ENCODE results near the gene WSB1. TPM values are rescaled to one million over a fixed set of nuclear protein-coding genes. Genes with fewer than 3 reads are reported as not detected.
"Not testable (repeated sequence)": the region's sequence is repeated elsewhere in the genome, so short reads cannot be mapped to it uniquely, and the experiment has no call there.

Gene WSB1
- 37.5 TPM for total RNA-seq

GRCh38 chr17:27293898-27294688, at the start of gene WSB1:
Gene WSB1 (plus strand): TSS chr17:27294114. CDS start chr17:27294396, 282 bp downstream.
- DNase-seq (ENCODE audit: low spot score): peak; percentile 93
- ATAC-seq: peak; percentile 91

GRCh38 chr17:27244491-27245223, 49.3 kb upstream of the WSB1 start:
- ATAC-seq (peak; percentile 75), DNase-seq (ENCODE audit: low spot score) (peak; percentile 73)

- ATAC-seq: peak; percentile 81
- DNase-seq (ENCODE audit: low spot score): peak; percentile 77
Observed at GRCh38 chr17:27245230-27245696, 48.7 kb upstream of the WSB1 start.

- ATAC-seq (no peak), DNase-seq (ENCODE audit: low spot score) (no peak)
Observed at GRCh38 chr17:27246537-27246936, 47.4 kb upstream of the WSB1 start.

GRCh38 chr17:27247071-27247957, 46.6 kb upstream of the WSB1 start:
- DNase-seq (ENCODE audit: low spot score) (peak; percentile 93), ATAC-seq (peak; percentile 81)

- DNase-seq (ENCODE audit: low spot score): no peak
- no peak for ATAC-seq
Observed at GRCh38 chr17:27247958-27248342, 46.0 kb upstream of the WSB1 start.

GRCh38 chr17:27250791-27251190, 43.1 kb upstream of the WSB1 start:
- not testable (repeated sequence) for ATAC-seq; DNase-seq (ENCODE audit: low spot score)

- not testable (repeated sequence) for DNase-seq (ENCODE audit: low spot score); ATAC-seq
Observed at GRCh38 chr17:27254802-27255201, 39.1 kb upstream of the WSB1 start.

- DNase-seq (ENCODE audit: low spot score) (no peak), ATAC-seq (no peak)
Observed at GRCh38 chr17:27256225-27257030, 37.5 kb upstream of the WSB1 start.

GRCh38 chr17:27257031-27257357, 36.9 kb upstream of the WSB1 start:
- ATAC-seq: no peak
- DNase-seq (ENCODE audit: low spot score): no peak

GRCh38 chr17:27259356-27259755, 34.6 kb upstream of the WSB1 start:
- no peak for DNase-seq (ENCODE audit: low spot score)

GRCh38 chr17:27263386-27263785, 30.5 kb upstream of the WSB1 start:
- DNase-seq (ENCODE audit: low spot score) (no peak), ATAC-seq (no peak)

More at GRCh38 chr17:27259356-27259755, 34.6 kb upstream of the WSB1 start:
- no peak for ATAC-seq

- ATAC-seq (peak; percentile 10), DNase-seq (ENCODE audit: low spot score) (no peak)
Observed at GRCh38 chr17:27264068-27264812, 29.7 kb upstream of the WSB1 start.

- DNase-seq (ENCODE audit: low spot score): no peak
- ATAC-seq: peak; percentile 40
Observed at GRCh38 chr17:27265333-27265732, 28.6 kb upstream of the WSB1 start.

GRCh38 chr17:27266228-27266627, 27.7 kb upstream of the WSB1 start:
- ATAC-seq: no peak
- no peak for DNase-seq (ENCODE audit: low spot score)

- ATAC-seq: peak; percentile 59
Observed at GRCh38 chr17:27268394-27269085, 25.4 kb upstream of the WSB1 start.

GRCh38 chr17:27269201-27269600, 24.7 kb upstream of the WSB1 start:
- no peak for DNase-seq (ENCODE audit: low spot score)
- ATAC-seq: no peak

More at GRCh38 chr17:27268394-27269085, 25.4 kb upstream of the WSB1 start:
- no peak for DNase-seq (ENCODE audit: low spot score)

GRCh38 chr17:27269974-27270373, 23.9 kb upstream of the WSB1 start:
- DNase-seq (ENCODE audit: low spot score) (no peak), ATAC-seq (no peak)

- ATAC-seq (no peak), DNase-seq (ENCODE audit: low spot score) (no peak)
Observed at GRCh38 chr17:27276653-27277156, 17.2 kb upstream of the WSB1 start.

All from left lobe of liver (tissue), 2 donors.